Middle frontal gyrus (tissue), 1 donor: Measurements from ENCODE around the gene APBB1IP.
"Not testable (repeated sequence)": the region's sequence is repeated elsewhere in the genome, so short reads cannot be mapped to it uniquely, and the experiment has no call there.

Source experiments
- DNase-seq: peaks from one replicate; pipeline ENCODE4 v3.0.0-alpha.2; 2015; ENCODE audit warnings: low spot score; ENCODE audit errors: extremely low spot score

APBB1IP gene

GRCh38 chr10:26555719-26556368 lies 117.7 kb downstream of the APBB1IP start:
- no peak for DNase-seq

GRCh38 chr10:26556748-26557640 lies 118.9 kb downstream of the APBB1IP start:
- DNase-seq = peak; percentile 51

GRCh38 chr10:26557641-26558014 lies 119.5 kb downstream of the APBB1IP start:
- DNase-seq = no peak

GRCh38 chr10:26566525-26567350 lies 128.6 kb downstream of the APBB1IP start:
- no peak for DNase-seq

GRCh38 chr10:26567351-26567721 lies 129.2 kb downstream of the APBB1IP start:
- DNase-seq = no peak

- no peak for DNase-seq
Observed at GRCh38 chr10:26571655-26572054, 133.5 kb downstream of the APBB1IP start.

- DNase-seq = no peak
Observed at GRCh38 chr10:26573674-26574073, 135.5 kb downstream of the APBB1IP start.

GRCh38 chr10:26574783-26575182 lies 136.6 kb downstream of the APBB1IP start:
- no peak for DNase-seq

- DNase-seq = not testable (repeated sequence)
Observed at GRCh38 chr10:26578371-26578770, 140.2 kb downstream of the APBB1IP start.

GRCh38 chr10:26579256-26580063 lies 141.3 kb downstream of the APBB1IP start:
- DNase-seq = no peak

GRCh38 chr10:26586211-26586610 lies 148.1 kb downstream of the APBB1IP start:
- no peak for DNase-seq

GRCh38 chr10:26588611-26589010 lies 150.5 kb downstream of the APBB1IP start:
- DNase-seq = no peak

- not testable (repeated sequence) for DNase-seq
Observed at GRCh38 chr10:26589813-26590212, 151.7 kb downstream of the APBB1IP start.

GRCh38 chr10:26593896-26594295 lies 155.8 kb downstream of the APBB1IP start:
- no peak for DNase-seq

GRCh38 chr10:26603283-26603682 lies 165.1 kb downstream of the APBB1IP start:
- DNase-seq = not testable (repeated sequence)

GRCh38 chr10:26604320-26605093 lies 166.4 kb downstream of the APBB1IP start:
- DNase-seq = not testable (repeated sequence)

GRCh38 chr10:26606389-26606877 lies 168.3 kb downstream of the APBB1IP start:
- not testable (repeated sequence) for DNase-seq

GRCh38 chr10:26612151-26612915 lies 174.2 kb downstream of the APBB1IP start:
- no peak for DNase-seq
